T-helper 17 cell (primary cell): Measurements from ENCODE around the gene CYP24A1. TPM values are rescaled to one million over a fixed set of nuclear protein-coding genes. Genes with fewer than 3 reads are reported as not detected.

Experiments used
- ATAC-seq: fragments of 150-1000 bp; cut with Tn5 transposase; 2 replicates; pipeline ENCODE4 v1.10.0; 2021; ENCODE audit warnings: mild to moderate bottlenecking, moderate library complexity
- DNase-seq, 3 donors: peaks; one replicate each; pipeline versions ENCODE4 v3.0.0 to v3.0.0-alpha.2; 2020 to 2021
- H3K9me3 ChIP-seq: one replicate; pipeline ENCODE4 v1.7.0; 2013; ENCODE audit warnings: low read length, mild to moderate bottlenecking; ENCODE audit not compliant: control insufficient read depth, poor library complexity, severe bottlenecking
- H3K27ac Mint-ChIP-seq: one replicate; pipeline ENCODE4 v1.8.0; 2022; ENCODE audit warnings: mild to moderate bottlenecking, moderate library complexity, mixed read lengths
- H3K27me3 Mint-ChIP-seq: one replicate; pipeline ENCODE4 v1.8.0; 2022; ENCODE audit warnings: mixed read lengths
- H3K36me3 Mint-ChIP-seq: one replicate; pipeline ENCODE4 v1.8.0; 2022; ENCODE audit warnings: low read depth, mixed read lengths
- H3K4me1 Mint-ChIP-seq: one replicate; pipeline ENCODE4 v1.8.0; 2022; ENCODE audit warnings: mild to moderate bottlenecking, mixed read lengths
- H3K4me3 Mint-ChIP-seq: one replicate; pipeline ENCODE4 v1.8.0; 2022; ENCODE audit warnings: mild to moderate bottlenecking, moderate library complexity, mixed read lengths
- total RNA-seq, 4 donors: library from RNA in 2 of 4; stranded (reverse) in 2 of 4; gene quantifications; one replicate each; pipeline ENCODE4 v1.2.3 and lab custom pipeline; 2022 to 2026

Gene CYP24A1
- total RNA-seq, 2 donors from 2014 or later = 0.22 TPM; not detected in 1

GRCh38 chr20:54197621-54198604 is 24.1 kb upstream of the CYP24A1 start:
- H3K4me1 Mint-ChIP-seq = peaks cover 2% of the 10 kb centered on the region
- H3K4me3 Mint-ChIP-seq = no peak overlapping the region
- DNase-seq = no peak
- ATAC-seq = no peak
- H3K9me3 ChIP-seq = no peaks in the 10 kb centered on the region
- H3K27ac Mint-ChIP-seq = no peak overlapping the region
- H3K27me3 Mint-ChIP-seq = peaks cover 17% of the 10 kb centered on the region
- no peaks in the 10 kb centered on the region for H3K36me3 Mint-ChIP-seq

- H3K4me1 Mint-ChIP-seq = peaks cover 2% of the 10 kb centered on the region
- no peaks in the 10 kb centered on the region for H3K36me3 Mint-ChIP-seq
- H3K9me3 ChIP-seq = no peaks in the 10 kb centered on the region
- no peak for DNase-seq
- H3K27ac Mint-ChIP-seq = no peak overlapping the region
- H3K4me3 Mint-ChIP-seq = no peak overlapping the region
- H3K27me3 Mint-ChIP-seq = peaks cover 34% of the 10 kb centered on the region
- no peak for ATAC-seq
These were observed 22.0 kb upstream of the CYP24A1 start for GRCh38 chr20:54195483-54196472.

- no peaks in the 10 kb centered on the region for H3K9me3 ChIP-seq
- Mint-ChIP-seq H3K36me3 (no peaks in the 10 kb centered on the region), H3K4me3 (no peak overlapping the region), H3K27ac (no peak overlapping the region), H3K4me1 (peaks cover 2% of the 10 kb centered on the region), H3K27me3 (peaks cover 34% of the 10 kb centered on the region)
- no peak for ATAC-seq
- DNase-seq = no peak
These were observed 21.1 kb upstream of the CYP24A1 start for GRCh38 chr20:54194724-54195438.

- no peaks in the 10 kb centered on the region for H3K36me3 Mint-ChIP-seq
- no peak overlapping the region for H3K4me3 Mint-ChIP-seq
- H3K9me3 ChIP-seq = no peaks in the 10 kb centered on the region
- H3K27me3 Mint-ChIP-seq = peaks cover 34% of the 10 kb centered on the region
- H3K27ac Mint-ChIP-seq = no peak overlapping the region
- no peak for ATAC-seq
- no peak for DNase-seq
- H3K4me1 Mint-ChIP-seq = no peaks in the 10 kb centered on the region
These were observed 20.0 kb upstream of the CYP24A1 start for GRCh38 chr20:54193817-54194216.

GRCh38 chr20:54190217-54190616 is 16.4 kb upstream of the CYP24A1 start:
- no peaks in the 10 kb centered on the region for H3K4me1 Mint-ChIP-seq
- peaks cover 45% of the 10 kb centered on the region for H3K27me3 Mint-ChIP-seq
- H3K27ac Mint-ChIP-seq = no peak overlapping the region
- no peak overlapping the region for H3K4me3 Mint-ChIP-seq
- no peaks in the 10 kb centered on the region for H3K9me3 ChIP-seq
- H3K36me3 Mint-ChIP-seq = no peaks in the 10 kb centered on the region
- DNase-seq (no peak), ATAC-seq (no peak)

- no peaks in the 10 kb centered on the region for H3K9me3 ChIP-seq
- ATAC-seq = no peak
- Mint-ChIP-seq H3K4me1 (peaks cover 2% of the 10 kb centered on the region), H3K27me3 (peaks cover 50% of the 10 kb centered on the region), H3K36me3 (no peaks in the 10 kb centered on the region), H3K4me3 (no peak overlapping the region), H3K27ac (no peak overlapping the region)
- DNase-seq = no peak
These were observed 15.8 kb upstream of the CYP24A1 start for GRCh38 chr20:54189630-54190029.

- no peak overlapping the region for H3K4me3 Mint-ChIP-seq
- peaks cover 2% of the 10 kb centered on the region for H3K4me1 Mint-ChIP-seq
- H3K27ac Mint-ChIP-seq = no peak overlapping the region
- no peaks in the 10 kb centered on the region for H3K9me3 ChIP-seq
- no peaks in the 10 kb centered on the region for H3K36me3 Mint-ChIP-seq
- no peak for DNase-seq
- no peak for ATAC-seq
- H3K27me3 Mint-ChIP-seq = peaks cover 59% of the 10 kb centered on the region
These were observed 14.5 kb upstream of the CYP24A1 start for GRCh38 chr20:54188132-54188849.

- ATAC-seq (no peak), DNase-seq (no peak)
- no peak overlapping the region for H3K4me3 Mint-ChIP-seq
- peaks cover 2% of the 10 kb centered on the region for H3K4me1 Mint-ChIP-seq
- H3K27ac Mint-ChIP-seq = peak overlapping the region; percentile 53
- no peaks in the 10 kb centered on the region for H3K9me3 ChIP-seq
- H3K27me3 Mint-ChIP-seq = peaks cover 66% of the 10 kb centered on the region
- no peaks in the 10 kb centered on the region for H3K36me3 Mint-ChIP-seq
These were observed 11.3 kb upstream of the CYP24A1 start for GRCh38 chr20:54184904-54185626.

GRCh38 chr20:54184071-54184470 is 10.3 kb upstream of the CYP24A1 start:
- peaks cover 2% of the 10 kb centered on the region for H3K4me1 Mint-ChIP-seq
- no peaks in the 10 kb centered on the region for H3K36me3 Mint-ChIP-seq

GRCh38 chr20:54180931-54181330 is 7.1 kb upstream of the CYP24A1 start:
- H3K9me3 ChIP-seq = no peaks in the 10 kb centered on the region
- Mint-ChIP-seq H3K4me3 (no peak overlapping the region), H3K27ac (no peak overlapping the region), H3K27me3 (peaks cover 76% of the 10 kb centered on the region), H3K4me1 (peaks cover 2% of the 10 kb centered on the region), H3K36me3 (no peaks in the 10 kb centered on the region)
- DNase-seq (no peak), ATAC-seq (no peak)

More at GRCh38 chr20:54184071-54184470, 10.3 kb upstream of the CYP24A1 start:
- ATAC-seq (no peak), DNase-seq (no peak)
- no peak overlapping the region for H3K27ac Mint-ChIP-seq
- peaks cover 66% of the 10 kb centered on the region for H3K27me3 Mint-ChIP-seq
- H3K4me3 Mint-ChIP-seq = no peak overlapping the region
- H3K9me3 ChIP-seq = no peaks in the 10 kb centered on the region

- Mint-ChIP-seq H3K4me1 (peaks cover 2% of the 10 kb centered on the region), H3K27ac (no peak overlapping the region), H3K4me3 (no peak overlapping the region)
These were observed 6.2 kb upstream of the CYP24A1 start for GRCh38 chr20:54179946-54180345.

GRCh38 chr20:54178256-54178655 is 4.5 kb upstream of the CYP24A1 start:
- DNase-seq (no peak), ATAC-seq (no peak)
- Mint-ChIP-seq H3K4me3 (no peak overlapping the region), H3K36me3 (peaks cover 2% of the 10 kb centered on the region), H3K4me1 (peaks cover 10% of the 10 kb centered on the region), H3K27ac (no peak overlapping the region), H3K27me3 (peaks cover 71% of the 10 kb centered on the region)
- H3K9me3 ChIP-seq = no peaks in the 10 kb centered on the region

More at GRCh38 chr20:54179946-54180345, 6.2 kb upstream of the CYP24A1 start:
- no peaks in the 10 kb centered on the region for H3K9me3 ChIP-seq
- peak; percentile 60 for ATAC-seq
- no peaks in the 10 kb centered on the region for H3K36me3 Mint-ChIP-seq
- no peak for DNase-seq
- H3K27me3 Mint-ChIP-seq = peaks cover 73% of the 10 kb centered on the region
